Glutamatergic neuron (in vitro differentiated cells): ENCODE measurements around the gene TNFSF9. TPM values are rescaled to one million over a fixed set of nuclear protein-coding genes. Genes with fewer than 3 reads are reported as not detected.

Experiments
- DNase-seq: peaks from one replicate; pipeline ENCODE4 v3.0.0; 2022
- H3K27ac Mint-ChIP-seq: one replicate; pipeline ENCODE4 v1.8.0; 2020; ENCODE audit warnings: mild to moderate bottlenecking, mixed read lengths, inconsistent platforms; ENCODE audit not compliant: unreplicated experiment
- H3K27me3 Mint-ChIP-seq: one replicate; pipeline ENCODE4 v1.8.0; 2020; ENCODE audit warnings: mild to moderate bottlenecking, moderate library complexity, mixed read lengths, inconsistent platforms; ENCODE audit not compliant: unreplicated experiment
- H3K36me3 Mint-ChIP-seq: one replicate; pipeline ENCODE4 v1.8.0; 2020; ENCODE audit warnings: mild to moderate bottlenecking, mixed read lengths, inconsistent platforms; ENCODE audit not compliant: unreplicated experiment
- H3K4me1 Mint-ChIP-seq: one replicate; pipeline ENCODE4 v1.8.0; 2020; ENCODE audit warnings: mild to moderate bottlenecking, low read depth, mixed read lengths, inconsistent platforms; ENCODE audit not compliant: unreplicated experiment
- H3K4me3 Mint-ChIP-seq: one replicate; pipeline ENCODE4 v1.8.0; 2020; ENCODE audit warnings: mild to moderate bottlenecking, mixed read lengths, inconsistent platforms; ENCODE audit not compliant: unreplicated experiment
- H3K9me3 Mint-ChIP-seq: one replicate; pipeline ENCODE4 v1.8.0; 2020; ENCODE audit warnings: mild to moderate bottlenecking, moderate library complexity, mixed read lengths, inconsistent platforms; ENCODE audit not compliant: unreplicated experiment
- total RNA-seq: library from RNA; stranded (reverse); fragmentation: NEBNext Ultra II Directional; extraction: Animal tissue kit (Norgen Biotek cat#: 25700); gene quantifications from one replicate; pipeline ENCODE4 v1.2.1, GENCODE V29; 2021; ENCODE audit not compliant: unreplicated experiment
- TF ChIP-seq, protein P1 (sequence below): fragments of 200-600 bp; sonication (generic); IDR thresholded peaks from one replicate; pipeline ENCODE4 v1.5.0; 2021; ENCODE audit not compliant: partially characterized antibody, unreplicated experiment

Gene TNFSF9
- total RNA-seq, 1 donor from 2014 or later = 6.9 TPM

DNA sequence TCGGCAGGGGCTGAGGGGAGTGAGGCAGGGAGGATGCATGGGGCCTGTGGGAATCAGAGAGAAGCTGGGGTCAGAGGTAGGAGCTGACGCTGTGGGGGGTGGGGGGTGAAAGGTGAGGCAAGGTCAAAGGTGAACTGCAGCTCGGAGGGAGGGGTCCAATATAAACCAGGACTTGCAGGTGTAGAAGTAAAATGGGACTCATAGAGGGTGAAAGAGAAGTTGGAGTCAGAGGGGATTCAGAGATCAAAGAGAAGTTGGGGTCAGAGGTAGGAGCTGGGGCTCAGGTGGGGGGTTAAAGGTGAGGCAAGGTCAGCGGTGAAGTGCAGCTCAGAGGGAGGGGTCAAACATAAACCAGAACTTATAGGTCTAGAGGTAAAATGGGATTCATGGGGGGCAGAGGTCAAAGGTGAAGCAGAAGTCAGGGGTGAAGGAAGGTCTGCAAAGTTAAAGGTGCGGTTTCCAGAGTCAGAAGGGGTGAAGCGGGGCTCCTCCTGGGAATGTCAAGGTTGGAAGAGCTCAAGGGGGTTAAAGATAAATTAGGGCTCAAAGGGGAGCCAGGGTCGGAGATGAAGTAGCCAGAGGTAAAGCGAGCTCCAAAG, 36.3 kb upstream of the TNFSF9 start:
- DNase-seq = no peak
- peaks cover 13% of the 10 kb centered on the region for H3K36me3 Mint-ChIP-seq
- H3K4me1 Mint-ChIP-seq = no peaks in the 10 kb centered on the region
- peaks cover 5% of the 10 kb centered on the region for H3K27me3 Mint-ChIP-seq
- TF ChIP-seq, protein P1, sequence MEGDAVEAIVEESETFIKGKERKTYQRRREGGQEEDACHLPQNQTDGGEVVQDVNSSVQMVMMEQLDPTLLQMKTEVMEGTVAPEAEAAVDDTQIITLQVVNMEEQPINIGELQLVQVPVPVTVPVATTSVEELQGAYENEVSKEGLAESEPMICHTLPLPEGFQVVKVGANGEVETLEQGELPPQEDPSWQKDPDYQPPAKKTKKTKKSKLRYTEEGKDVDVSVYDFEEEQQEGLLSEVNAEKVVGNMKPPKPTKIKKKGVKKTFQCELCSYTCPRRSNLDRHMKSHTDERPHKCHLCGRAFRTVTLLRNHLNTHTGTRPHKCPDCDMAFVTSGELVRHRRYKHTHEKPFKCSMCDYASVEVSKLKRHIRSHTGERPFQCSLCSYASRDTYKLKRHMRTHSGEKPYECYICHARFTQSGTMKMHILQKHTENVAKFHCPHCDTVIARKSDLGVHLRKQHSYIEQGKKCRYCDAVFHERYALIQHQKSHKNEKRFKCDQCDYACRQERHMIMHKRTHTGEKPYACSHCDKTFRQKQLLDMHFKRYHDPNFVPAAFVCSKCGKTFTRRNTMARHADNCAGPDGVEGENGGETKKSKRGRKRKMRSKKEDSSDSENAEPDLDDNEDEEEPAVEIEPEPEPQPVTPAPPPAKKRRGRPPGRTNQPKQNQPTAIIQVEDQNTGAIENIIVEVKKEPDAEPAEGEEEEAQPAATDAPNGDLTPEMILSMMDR = no peak
- peaks cover 5% of the 10 kb centered on the region for H3K9me3 Mint-ChIP-seq
- H3K4me3 Mint-ChIP-seq = no peak overlapping the region
- H3K27ac Mint-ChIP-seq = no peak overlapping the region

DNA sequence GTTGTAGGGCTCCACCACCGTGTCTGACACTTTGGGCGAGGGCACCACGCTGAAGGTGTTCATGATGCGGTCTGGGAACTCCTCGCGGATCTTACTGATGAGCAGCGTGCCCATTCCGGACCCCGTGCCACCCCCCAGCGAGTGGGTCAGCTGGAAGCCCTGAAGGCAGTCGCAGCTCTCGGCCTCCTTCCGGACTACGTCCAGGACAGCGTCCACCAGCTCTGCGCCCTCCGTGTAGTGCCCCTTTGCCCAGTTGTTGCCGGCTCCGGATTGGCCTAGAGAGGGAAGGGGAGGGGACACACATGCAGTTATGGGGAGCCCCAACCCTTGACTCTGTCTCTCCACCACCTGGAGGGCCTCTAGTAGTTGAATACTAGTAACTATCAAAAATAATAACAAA, 34.9 kb upstream of the TNFSF9 start:
- peaks cover 13% of the 10 kb centered on the region for H3K36me3 Mint-ChIP-seq

DNA sequence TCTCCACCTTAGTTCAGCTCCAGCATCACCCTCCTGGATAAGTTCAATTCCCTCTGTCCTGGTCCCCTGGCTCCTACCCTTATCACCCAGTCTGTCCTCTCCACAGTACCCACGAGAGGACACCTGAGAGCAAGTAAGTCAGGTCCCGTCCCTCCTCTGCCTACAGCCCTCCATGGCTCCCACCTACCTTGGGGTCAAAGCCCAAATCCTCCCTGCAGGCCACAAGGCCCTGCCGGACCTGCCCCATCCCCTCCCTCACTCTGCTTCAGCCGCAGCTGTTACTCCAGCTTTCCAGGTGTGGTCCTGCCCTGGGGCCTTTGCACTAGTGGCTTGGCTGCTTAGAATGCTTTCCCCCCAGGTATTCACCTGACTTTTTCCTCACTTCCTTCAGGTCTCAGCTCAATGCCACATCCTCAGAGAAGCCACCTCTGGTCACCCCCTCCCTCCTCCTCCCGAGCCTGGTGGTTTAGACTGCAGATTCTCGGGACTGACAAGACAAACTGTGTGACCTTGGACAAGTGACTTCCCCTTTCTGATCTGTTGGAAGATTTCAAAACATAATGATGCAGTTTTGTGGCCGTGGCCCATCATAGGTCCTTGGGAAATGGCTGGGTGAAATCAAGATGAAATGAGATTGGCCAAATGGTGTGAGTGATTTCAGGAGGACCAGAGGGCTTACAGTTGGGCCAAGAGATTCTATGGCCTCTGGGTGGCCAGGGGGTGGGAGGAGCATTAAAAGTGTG, 32.4 kb upstream of the TNFSF9 start:
- TF ChIP-seq, protein P1 = no peak
- Mint-ChIP-seq H3K36me3 (peaks cover 13% of the 10 kb centered on the region), H3K4me1 (peaks cover 2% of the 10 kb centered on the region), H3K27ac (no peak overlapping the region), H3K9me3 (peaks cover 8% of the 10 kb centered on the region), H3K4me3 (peak overlapping the region; percentile 7), H3K27me3 (peaks cover 12% of the 10 kb centered on the region)
- DNase-seq = no peak

More for the DNA sequence above, 34.9 kb upstream of the TNFSF9 start:
- no peak for DNase-seq
- Mint-ChIP-seq H3K4me3 (no peak overlapping the region), H3K27ac (no peak overlapping the region), H3K4me1 (no peaks in the 10 kb centered on the region), H3K9me3 (peaks cover 5% of the 10 kb centered on the region), H3K27me3 (peaks cover 7% of the 10 kb centered on the region)
- TF ChIP-seq, protein P1 = no peak

DNA sequence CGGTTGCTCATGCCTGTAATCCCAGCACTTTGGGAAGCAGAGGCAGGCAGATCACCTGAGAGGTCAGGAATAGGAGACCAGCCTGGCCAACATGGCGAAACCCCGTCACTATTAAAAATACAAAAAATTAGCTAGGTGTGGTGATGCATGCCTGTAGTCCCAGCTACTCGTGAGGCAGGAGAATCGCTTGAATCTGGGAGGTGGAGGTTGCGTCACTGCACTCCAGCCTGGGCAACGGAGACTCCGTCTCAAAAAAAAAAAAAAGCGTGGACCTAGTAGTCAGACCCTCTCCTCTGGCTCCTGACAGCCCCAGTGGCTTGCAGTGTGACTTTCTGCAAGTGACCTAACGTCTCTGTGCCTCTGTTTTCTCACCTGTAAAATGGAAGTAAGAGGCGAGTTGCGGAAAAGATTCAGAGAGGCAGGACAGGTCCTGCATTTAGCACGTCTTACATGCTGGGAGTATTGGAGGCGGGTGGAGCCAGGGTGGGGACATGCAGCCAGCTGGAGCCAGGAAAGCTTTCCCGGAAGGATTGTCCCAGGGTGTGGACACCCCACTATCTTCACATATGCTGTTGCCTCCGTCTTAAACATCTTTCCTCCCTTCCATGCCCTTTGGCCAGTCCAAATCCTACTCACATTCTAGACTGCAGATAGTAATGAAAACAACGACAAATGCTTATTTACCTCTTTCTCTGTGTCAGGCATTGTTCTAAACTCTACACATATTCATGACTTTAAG, 31.6 kb upstream of the TNFSF9 start:
- H3K27ac Mint-ChIP-seq = no peak overlapping the region
- DNase-seq = no peak
- TF ChIP-seq, protein P1 = no peak
- H3K4me1 Mint-ChIP-seq = peaks cover 2% of the 10 kb centered on the region
- H3K9me3 Mint-ChIP-seq = peaks cover 8% of the 10 kb centered on the region
- H3K27me3 Mint-ChIP-seq = peaks cover 15% of the 10 kb centered on the region
- peak overlapping the region; percentile 65 for H3K4me3 Mint-ChIP-seq
- peaks cover 13% of the 10 kb centered on the region for H3K36me3 Mint-ChIP-seq
